ENCODE measurements around the gene ZNF618. TPM values are rescaled to one million over a fixed set of nuclear protein-coding genes. Genes with fewer than 3 reads are reported as not detected.

ZNF618 gene
- total and polyA plus RNA-seq, 8 donors = 1.2 to 19.8 (median 5.3) TPM

DNA sequence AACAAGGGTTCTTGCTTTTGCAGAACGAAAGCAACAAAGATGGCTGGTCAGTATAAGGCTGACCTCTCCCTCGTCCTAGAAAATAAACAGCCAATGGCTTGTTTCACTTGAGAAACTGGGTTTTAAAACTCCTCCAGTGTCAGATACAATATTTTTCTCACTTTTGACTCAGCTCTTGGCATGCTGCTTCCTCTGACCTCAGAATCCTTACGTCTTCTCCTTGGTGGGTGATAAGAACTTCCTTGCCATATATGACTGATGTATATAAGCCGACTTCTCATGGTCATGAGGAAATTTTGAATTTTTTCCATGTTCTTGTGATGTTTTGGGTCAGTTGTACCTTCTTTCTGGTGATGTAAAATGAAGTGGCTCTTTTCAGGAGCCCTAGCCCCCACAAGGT, 3.8 kb downstream of the ZNF618 start:
- intact Hi-C loops (cut with DNase I; ENCODE audit: low total_unique reads) = no loop called here
- Histone ChIP-seq H3K27me3 (no peaks in the 10 kb centered on the region), H3K27ac (no peak overlapping the region), H3K36me3 (no peaks in the 10 kb centered on the region), H3K4me3 (no peak overlapping the region), H3K4me1 (peaks cover 4 to 69% (median 36%) of the 10 kb centered on the region in 4 donors), H3K9me3 (no peaks in the 10 kb centered on the region)
- peak in 1 of 2 donors; percentile 42 for DNase-seq
- no peak for TF ChIP-seq POLR2A (IDR thresholded peaks at IDR 0.05)
- TF ChIP-seq POLR2AphosphoS5 (IDR thresholded peaks at IDR 0.05) = no peak
- TF ChIP-seq, protein P1, sequence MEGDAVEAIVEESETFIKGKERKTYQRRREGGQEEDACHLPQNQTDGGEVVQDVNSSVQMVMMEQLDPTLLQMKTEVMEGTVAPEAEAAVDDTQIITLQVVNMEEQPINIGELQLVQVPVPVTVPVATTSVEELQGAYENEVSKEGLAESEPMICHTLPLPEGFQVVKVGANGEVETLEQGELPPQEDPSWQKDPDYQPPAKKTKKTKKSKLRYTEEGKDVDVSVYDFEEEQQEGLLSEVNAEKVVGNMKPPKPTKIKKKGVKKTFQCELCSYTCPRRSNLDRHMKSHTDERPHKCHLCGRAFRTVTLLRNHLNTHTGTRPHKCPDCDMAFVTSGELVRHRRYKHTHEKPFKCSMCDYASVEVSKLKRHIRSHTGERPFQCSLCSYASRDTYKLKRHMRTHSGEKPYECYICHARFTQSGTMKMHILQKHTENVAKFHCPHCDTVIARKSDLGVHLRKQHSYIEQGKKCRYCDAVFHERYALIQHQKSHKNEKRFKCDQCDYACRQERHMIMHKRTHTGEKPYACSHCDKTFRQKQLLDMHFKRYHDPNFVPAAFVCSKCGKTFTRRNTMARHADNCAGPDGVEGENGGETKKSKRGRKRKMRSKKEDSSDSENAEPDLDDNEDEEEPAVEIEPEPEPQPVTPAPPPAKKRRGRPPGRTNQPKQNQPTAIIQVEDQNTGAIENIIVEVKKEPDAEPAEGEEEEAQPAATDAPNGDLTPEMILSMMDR (IDR thresholded peaks at IDR 0.05) = no peak
- TF ChIP-seq EP300 (IDR thresholded peaks at IDR 0.05) = no peak
- WGBS, 5 donors = 70 to 89% (median 83%) methylated on average over 4 of the region's 4 CpGs

GRCh38 chr9:113882181-113882580, 6.1 kb downstream of the ZNF618 start:
- no peak overlapping the region for H3K27ac ChIP-seq
- intact Hi-C loops (cut with DNase I; ENCODE audit: low total_unique reads) = no loop called here

GRCh38 chr9:113882636-113883164, 6.6 kb downstream of the ZNF618 start:
- Histone ChIP-seq H3K9me3 (no peaks in the 10 kb centered on the region), H3K4me3 (no peak overlapping the region), H3K27ac (no peak overlapping the region), H3K36me3 (no peaks in the 10 kb centered on the region), H3K27me3 (no peaks in the 10 kb centered on the region), H3K4me1 (peaks cover 17 to 78% (median 50%) of the 10 kb centered on the region in 4 donors)
- WGBS, 5 donors = 57 to 79% (median 60%) methylated on average over 6 to 7 of the region's 7 CpGs
- intact Hi-C loops (cut with DNase I; ENCODE audit: low total_unique reads) = no loop called here
- DNase-seq = no peak
- TF ChIP-seq EP300 (IDR thresholded peaks at IDR 0.05) (no peak), POLR2A (IDR thresholded peaks at IDR 0.05) (no peak), POLR2AphosphoS5 (IDR thresholded peaks at IDR 0.05) (no peak)
- TF ChIP-seq, protein P1 (IDR thresholded peaks at IDR 0.05) = no peak

More at GRCh38 chr9:113882181-113882580, 6.1 kb downstream of the ZNF618 start:
- H3K9me3 ChIP-seq = no peaks in the 10 kb centered on the region
- no peak for DNase-seq
- no peak overlapping the region for H3K4me3 ChIP-seq
- H3K36me3 ChIP-seq = no peaks in the 10 kb centered on the region
- peaks cover 12 to 79% (median 48%) of the 10 kb centered on the region in 4 donors for H3K4me1 ChIP-seq
- TF ChIP-seq EP300 (IDR thresholded peaks at IDR 0.05) = no peak
- TF ChIP-seq POLR2AphosphoS5 (IDR thresholded peaks at IDR 0.05) = no peak
- TF ChIP-seq, protein P1 (IDR thresholded peaks at IDR 0.05) = no peak
- TF ChIP-seq POLR2A (IDR thresholded peaks at IDR 0.05) = no peak
- 77 to 84% (median 81%) methylated on average over 7 of the region's 7 CpGs for WGBS, 5 donors
- no peaks in the 10 kb centered on the region for H3K27me3 ChIP-seq

GRCh38 chr9:113885183-113886025, 9.3 kb downstream of the ZNF618 start:
- peak overlapping the region in 4 of 5 donors; percentile 31 to 68 (median 60) for H3K27ac ChIP-seq
- H3K4me3 ChIP-seq = peak overlapping the region; percentile 23 to 34 (median 26)
- TF ChIP-seq, protein P1 (IDR thresholded peaks at IDR 0.05) = no peak
- no peak for TF ChIP-seq POLR2AphosphoS5 (IDR thresholded peaks at IDR 0.05)
- no peak for TF ChIP-seq EP300 (IDR thresholded peaks at IDR 0.05)
- no peak for TF ChIP-seq POLR2A (IDR thresholded peaks at IDR 0.05)
- H3K36me3 ChIP-seq = no peaks in the 10 kb centered on the region
- H3K27me3 ChIP-seq = no peaks in the 10 kb centered on the region
- peaks cover 19 to 64% (median 42%) of the 10 kb centered on the region in 4 donors for H3K4me1 ChIP-seq
- WGBS, 5 donors = 65 to 86% (median 72%) methylated on average over 8 of the region's 8 CpGs
- peaks cover 0 to under 1% (median 0%) of the 10 kb centered on the region in 4 donors for H3K9me3 ChIP-seq
- intact Hi-C loops (cut with DNase I; ENCODE audit: low total_unique reads) = no loop called here
- no peak for DNase-seq

Data from stomach (tissue), 9 donors.